Suprapubic skin (tissue), 4 donors: ENCODE data around the gene FBXL19.

Experiments used
- EP300 ChIP-seq: sonication (generic); formaldehyde crosslinking; IDR thresholded peaks from one replicate; pipeline ENCODE4 v1.6.1; 2017; ENCODE audit warnings: antibody characterized with exemption
- POLR2A ChIP-seq, 2 donors: fragments of 450-650 bp; IDR thresholded peaks; one replicate each; pipeline ENCODE4 v1.6.1; 2017; ENCODE audit warnings: antibody characterized with exemption in 2 of 2, mild to moderate bottlenecking in 2 of 2, moderate library complexity in 2 of 2
- POLR2AphosphoS5 ChIP-seq, 3 donors: sonication (generic); formaldehyde crosslinking; IDR thresholded peaks; one replicate each; pipeline ENCODE4 v1.6.1; 2017; ENCODE audit warnings: antibody characterized with exemption in 3 of 3
- TF ChIP-seq, protein P1 (sequence below), 2 donors: fragments of 200-600 bp in 1 of 2; fragments of 450-650 bp in 1 of 2; sonication (generic) in 1 of 2; IDR thresholded peaks; one replicate each; pipeline ENCODE4 v1.5.1; 2016 to 2019; ENCODE audit warnings: antibody characterized with exemption in 2 of 2, mild to moderate bottlenecking in 1 of 2, moderate library complexity in 1 of 2

GRCh38 chr16:30963925-30964511 lies 40.6 kb downstream of the FBXL19 start:
- TF ChIP-seq, protein P1, sequence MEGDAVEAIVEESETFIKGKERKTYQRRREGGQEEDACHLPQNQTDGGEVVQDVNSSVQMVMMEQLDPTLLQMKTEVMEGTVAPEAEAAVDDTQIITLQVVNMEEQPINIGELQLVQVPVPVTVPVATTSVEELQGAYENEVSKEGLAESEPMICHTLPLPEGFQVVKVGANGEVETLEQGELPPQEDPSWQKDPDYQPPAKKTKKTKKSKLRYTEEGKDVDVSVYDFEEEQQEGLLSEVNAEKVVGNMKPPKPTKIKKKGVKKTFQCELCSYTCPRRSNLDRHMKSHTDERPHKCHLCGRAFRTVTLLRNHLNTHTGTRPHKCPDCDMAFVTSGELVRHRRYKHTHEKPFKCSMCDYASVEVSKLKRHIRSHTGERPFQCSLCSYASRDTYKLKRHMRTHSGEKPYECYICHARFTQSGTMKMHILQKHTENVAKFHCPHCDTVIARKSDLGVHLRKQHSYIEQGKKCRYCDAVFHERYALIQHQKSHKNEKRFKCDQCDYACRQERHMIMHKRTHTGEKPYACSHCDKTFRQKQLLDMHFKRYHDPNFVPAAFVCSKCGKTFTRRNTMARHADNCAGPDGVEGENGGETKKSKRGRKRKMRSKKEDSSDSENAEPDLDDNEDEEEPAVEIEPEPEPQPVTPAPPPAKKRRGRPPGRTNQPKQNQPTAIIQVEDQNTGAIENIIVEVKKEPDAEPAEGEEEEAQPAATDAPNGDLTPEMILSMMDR (IDR thresholded peaks at IDR 0.05): no peak
- TF ChIP-seq POLR2A (IDR thresholded peaks at IDR 0.05): no peak
- no peak for TF ChIP-seq POLR2AphosphoS5 (IDR thresholded peaks at IDR 0.05)
- no peak for TF ChIP-seq EP300
